Measurements from ENCODE around the gene ALDH5A1.

The ALDH5A1 gene

GRCh38 chr6:24576447-24576846 lies 81.7 kb downstream of the ALDH5A1 start:
- DNase-seq, result no peak

- peak; percentile 39 to 72 (median 58) for DNase-seq
Observed at GRCh38 chr6:24581084-24581669, 86.4 kb downstream of the ALDH5A1 start.

DNA sequence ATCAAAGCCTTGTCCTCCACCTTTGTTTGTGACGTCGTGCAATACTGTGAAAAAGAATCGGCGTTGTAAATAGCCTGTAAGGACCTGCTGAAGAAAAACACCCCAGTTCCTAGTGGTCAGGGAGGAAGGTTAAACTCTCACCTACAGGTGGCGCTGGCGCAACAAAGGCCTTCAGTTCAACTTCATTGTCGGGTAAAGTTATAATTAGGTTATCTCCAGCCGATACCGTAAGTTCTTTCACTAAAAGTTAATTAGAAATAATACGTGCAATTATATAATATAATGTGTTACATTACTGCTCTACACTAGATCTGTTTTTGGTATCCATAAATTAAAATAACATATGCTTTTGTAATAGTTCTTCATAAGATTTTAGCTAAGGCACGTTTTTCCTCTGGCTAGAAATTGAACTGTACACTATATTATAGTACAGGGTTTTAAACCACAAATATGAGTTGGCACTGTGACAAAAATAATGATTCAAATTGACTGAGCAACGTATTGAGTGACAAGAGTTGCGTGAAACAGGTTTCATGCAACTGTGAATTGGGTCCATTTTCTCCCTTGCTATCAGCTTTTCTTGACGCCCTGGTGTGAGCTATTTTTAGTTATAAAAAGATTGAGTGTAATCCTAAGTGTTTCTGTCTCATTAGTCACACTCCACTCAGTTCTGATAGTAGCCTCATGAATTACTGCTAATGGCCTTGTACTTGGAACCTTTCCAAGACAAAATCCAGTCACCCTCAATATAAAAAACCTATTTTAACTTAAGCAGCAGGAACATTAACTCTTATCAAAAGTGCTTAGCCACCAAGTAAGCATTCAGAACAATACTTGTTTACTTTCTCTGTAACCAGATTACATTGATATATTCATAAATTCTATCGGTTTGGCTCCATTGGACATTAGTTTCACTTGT lies 89.0 kb downstream of the ALDH5A1 start:
- peak; percentile 27 to 59 (median 46) for DNase-seq

DNA sequence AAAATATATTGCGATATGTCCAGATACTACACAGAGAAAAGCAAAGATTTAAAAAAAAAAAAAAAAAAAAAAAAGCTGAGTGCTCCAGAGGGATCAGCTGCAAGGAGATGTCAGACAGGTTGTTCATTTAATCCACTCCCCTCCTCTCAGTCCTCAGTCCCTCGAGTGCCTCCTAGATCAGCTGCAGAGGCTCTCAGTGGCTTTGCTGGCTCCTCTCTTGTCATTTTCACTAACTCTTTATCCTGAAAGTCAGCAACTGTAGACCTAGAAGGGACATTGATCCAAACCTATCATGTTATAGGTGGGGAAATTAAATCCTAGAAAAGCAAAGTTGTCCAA lies 89.6 kb downstream of the ALDH5A1 start:
- no peak for DNase-seq

Measured in activated naive CD4-positive, alpha-beta T cell (primary cell).